Measurements from ENCODE around the gene C1orf115. TPM values are rescaled to one million over a fixed set of nuclear protein-coding genes. Genes with fewer than 3 reads are reported as not detected.
"Not testable (repeated sequence)": the region's sequence is repeated elsewhere in the genome, so short reads cannot be mapped to it uniquely, and the experiment has no call there.

The C1orf115 gene
- total RNA-seq, 1 donor from 2014 or later: not detected

DNA sequence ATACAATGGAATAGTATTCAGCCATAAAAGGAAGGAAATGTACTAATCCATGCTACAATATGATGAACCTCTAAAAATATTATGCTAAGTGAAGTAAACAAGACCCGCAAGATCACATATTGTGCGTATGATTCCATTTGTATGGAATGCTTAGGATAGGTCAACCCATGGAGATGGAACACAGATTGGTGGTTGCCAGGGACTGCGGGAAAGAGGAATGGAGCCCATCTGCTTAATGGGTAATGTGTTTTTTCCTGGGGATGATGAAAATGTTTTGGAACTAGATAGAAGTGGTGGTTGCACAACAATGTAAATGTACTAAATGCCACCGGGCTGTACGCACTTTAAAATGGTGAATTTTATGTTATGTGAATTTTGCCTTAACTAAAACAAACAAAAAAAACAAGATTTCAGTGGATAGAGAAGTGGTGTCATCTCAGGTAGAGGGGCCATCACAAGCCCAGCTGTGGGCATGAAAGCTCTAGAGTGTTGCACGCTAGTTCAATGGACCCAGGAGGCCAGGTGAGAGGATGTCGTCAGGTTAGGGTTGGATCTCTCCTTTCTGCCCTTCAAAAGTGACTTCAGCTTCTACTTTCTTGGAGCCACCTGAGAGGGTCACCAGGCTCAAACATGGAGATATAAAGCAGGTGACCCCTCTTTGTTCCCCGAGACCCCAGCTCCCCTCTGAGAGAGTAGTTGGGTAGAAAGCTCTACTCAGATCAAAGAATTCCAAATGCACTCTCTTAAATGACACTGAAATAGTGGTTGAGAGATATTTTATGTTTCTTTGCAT, 2.5 kb downstream of the C1orf115 start:
- DNase-seq (ENCODE audit: low read depth): no peak

DNA sequence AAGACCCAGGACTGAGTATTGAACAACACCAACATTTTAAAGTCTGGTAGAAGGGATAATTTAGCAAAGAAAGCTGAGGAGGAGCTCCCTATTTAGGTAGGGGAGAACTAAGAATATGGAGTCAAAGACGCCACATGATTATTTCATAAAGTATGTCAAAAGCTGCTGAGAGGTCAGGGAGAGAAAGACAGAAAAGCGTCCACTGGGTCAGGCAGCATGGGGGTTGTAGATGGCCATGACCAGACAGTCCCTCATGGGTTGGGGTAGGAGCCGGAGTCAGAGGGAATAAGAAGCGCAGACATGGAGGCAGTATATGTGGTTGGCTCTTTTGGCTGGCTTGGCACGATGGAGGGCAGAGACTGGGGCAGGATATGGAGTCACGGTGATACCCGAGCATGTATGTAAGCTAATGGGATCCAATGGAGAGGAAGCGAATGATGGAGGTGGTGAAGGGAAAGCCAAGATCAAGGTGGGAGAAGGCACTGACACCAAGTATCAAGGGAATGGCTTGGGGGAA, 4.8 kb downstream of the C1orf115 start:
- DNase-seq (ENCODE audit: low read depth): no peak

GRCh38 chr1:220695426-220695825, 5.3 kb downstream of the C1orf115 start:
- no peak for DNase-seq (ENCODE audit: low read depth)

DNA sequence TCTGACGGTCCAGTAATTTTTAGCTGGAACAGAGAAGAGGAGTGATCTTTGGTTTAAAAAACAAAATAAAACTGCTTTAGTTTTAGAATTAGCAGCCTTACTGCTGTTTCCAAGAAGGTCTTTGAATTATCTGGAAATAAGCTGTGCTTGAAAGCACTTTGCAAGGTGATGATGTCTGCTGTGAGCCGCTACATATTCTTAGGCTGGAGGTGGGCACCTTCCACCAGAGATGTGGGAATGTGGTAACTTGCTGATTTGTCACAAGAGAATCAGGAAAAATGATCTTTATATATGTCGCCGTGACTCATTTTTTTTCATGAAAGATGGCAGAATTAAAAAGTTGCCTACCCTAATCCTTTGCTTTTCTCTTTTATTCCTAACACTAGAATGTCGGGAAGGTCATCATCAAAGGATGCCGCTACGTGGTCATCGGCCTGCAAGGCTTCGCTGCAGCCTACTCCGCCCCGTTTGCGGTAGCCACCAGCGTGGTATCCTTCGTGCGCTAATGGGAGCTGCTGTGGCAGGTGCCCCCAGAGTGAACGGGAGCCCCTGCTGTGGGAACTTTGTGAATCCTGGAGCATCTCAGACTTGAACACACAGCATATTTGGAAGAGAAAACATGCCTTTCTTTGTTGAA, 6.2 kb downstream of the C1orf115 start:
- no peak for DNase-seq (ENCODE audit: low read depth)

GRCh38 chr1:220696863-220697231, 6.7 kb downstream of the C1orf115 start:
- DNase-seq (ENCODE audit: low read depth): peak; percentile 14

- no peak for DNase-seq (ENCODE audit: low read depth)
These were observed 7.2 kb downstream of the C1orf115 start for GRCh38 chr1:220697326-220697725.

GRCh38 chr1:220698607-220699016, 8.4 kb downstream of the C1orf115 start:
- DNase-seq (ENCODE audit: low read depth): no peak

GRCh38 chr1:220699044-220699443, 8.9 kb downstream of the C1orf115 start:
- DNase-seq (ENCODE audit: low read depth): no peak

- DNase-seq (ENCODE audit: low read depth): no peak
These were observed 10.5 kb downstream of the C1orf115 start for GRCh38 chr1:220700556-220701179.

- DNase-seq (ENCODE audit: low read depth): no peak
These were observed 11.8 kb downstream of the C1orf115 start for GRCh38 chr1:220701974-220702373.

DNA sequence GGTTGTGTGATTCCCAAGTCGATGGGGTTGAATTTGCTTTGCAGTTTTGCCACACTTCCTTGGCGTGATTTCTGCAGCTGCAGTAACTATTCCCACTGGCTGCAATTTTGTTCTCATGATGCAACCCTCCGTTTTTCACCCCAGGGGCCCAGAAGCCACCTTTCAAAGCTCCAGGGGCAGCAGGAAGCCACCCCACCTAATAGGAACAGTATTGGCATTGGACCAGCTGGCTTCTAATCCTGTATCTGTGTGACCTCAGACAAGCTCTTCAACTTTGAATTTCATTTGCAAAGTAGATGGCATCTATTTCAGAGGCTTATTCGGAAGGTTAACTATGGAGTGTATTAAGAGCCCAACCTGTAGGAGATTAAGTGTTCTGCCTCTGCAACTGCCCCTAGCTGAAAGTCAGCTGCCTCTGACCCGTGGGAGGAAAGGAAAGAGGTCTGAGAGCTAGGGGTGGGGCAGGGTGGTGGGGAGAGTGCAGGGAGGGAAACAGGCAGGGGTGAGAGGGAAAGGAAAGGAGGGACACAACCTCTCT, 12.6 kb downstream of the C1orf115 start:
- DNase-seq (ENCODE audit: low read depth): no peak

GRCh38 chr1:220703305-220703704, 13.1 kb downstream of the C1orf115 start:
- DNase-seq (ENCODE audit: low read depth): no peak

DNA sequence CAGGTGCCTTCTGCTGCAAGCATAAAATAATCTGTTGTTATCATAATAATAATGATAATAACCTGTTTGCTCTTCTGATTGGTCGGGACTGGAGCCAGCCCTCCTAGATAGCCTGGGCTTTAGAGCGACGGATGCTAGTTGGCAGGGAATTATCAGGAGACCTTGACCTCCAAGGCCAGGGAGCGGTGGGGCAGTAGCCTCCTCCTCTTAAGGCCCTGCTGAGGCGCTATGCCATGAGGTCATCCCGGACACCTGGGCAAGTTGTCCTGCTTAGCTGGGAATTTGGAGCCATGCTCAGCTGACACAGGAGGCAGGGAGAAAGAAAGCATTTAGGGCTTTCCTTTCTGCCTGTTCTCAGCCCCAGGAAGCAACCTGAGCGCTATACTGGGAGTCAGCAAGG, 15.6 kb downstream of the C1orf115 start:
- no peak for DNase-seq (ENCODE audit: low read depth)

GRCh38 chr1:220706480-220706879, 16.3 kb downstream of the C1orf115 start:
- DNase-seq (ENCODE audit: low read depth): no peak

DNA sequence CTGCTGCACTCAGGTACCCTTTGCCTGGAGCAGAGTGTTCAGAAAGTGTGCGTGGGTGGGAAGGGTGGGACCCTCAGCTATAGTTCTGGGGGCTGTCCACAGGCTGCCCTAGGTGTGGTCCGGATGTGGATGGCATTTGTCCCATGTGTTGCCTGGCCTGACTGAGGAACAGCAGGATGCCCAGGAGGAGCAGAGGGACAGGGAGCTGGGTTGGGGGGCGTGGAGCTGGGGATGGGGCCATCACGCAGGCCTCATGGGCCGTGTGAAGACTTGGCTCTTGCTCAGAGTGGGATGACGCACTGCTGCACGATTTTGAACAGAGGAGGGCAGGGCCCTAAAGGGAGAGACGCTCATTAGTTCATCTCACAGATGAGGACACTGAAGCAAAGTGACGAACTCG, 17.0 kb downstream of the C1orf115 start:
- no peak for DNase-seq (ENCODE audit: low read depth)

DNA sequence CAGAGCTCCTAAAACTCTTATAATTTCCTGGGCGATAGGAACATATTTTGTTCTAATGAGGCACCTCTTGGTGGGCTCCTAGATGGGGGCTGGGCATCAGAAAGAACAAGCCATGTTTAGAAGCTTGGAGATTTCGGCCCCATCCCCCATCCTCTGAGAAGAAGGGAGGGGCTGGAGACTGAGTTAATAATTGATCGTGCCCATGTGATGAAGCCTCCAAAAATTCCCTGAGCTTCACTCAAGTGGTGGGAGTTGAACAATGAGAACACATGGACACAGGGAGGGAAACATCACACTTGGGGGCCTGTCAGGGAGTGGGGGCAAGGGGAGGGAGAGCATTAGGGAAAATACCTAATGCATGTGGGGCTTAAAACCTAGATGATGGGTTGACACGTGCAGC, 18.1 kb downstream of the C1orf115 start:
- no peak for DNase-seq (ENCODE audit: low read depth)

DNA sequence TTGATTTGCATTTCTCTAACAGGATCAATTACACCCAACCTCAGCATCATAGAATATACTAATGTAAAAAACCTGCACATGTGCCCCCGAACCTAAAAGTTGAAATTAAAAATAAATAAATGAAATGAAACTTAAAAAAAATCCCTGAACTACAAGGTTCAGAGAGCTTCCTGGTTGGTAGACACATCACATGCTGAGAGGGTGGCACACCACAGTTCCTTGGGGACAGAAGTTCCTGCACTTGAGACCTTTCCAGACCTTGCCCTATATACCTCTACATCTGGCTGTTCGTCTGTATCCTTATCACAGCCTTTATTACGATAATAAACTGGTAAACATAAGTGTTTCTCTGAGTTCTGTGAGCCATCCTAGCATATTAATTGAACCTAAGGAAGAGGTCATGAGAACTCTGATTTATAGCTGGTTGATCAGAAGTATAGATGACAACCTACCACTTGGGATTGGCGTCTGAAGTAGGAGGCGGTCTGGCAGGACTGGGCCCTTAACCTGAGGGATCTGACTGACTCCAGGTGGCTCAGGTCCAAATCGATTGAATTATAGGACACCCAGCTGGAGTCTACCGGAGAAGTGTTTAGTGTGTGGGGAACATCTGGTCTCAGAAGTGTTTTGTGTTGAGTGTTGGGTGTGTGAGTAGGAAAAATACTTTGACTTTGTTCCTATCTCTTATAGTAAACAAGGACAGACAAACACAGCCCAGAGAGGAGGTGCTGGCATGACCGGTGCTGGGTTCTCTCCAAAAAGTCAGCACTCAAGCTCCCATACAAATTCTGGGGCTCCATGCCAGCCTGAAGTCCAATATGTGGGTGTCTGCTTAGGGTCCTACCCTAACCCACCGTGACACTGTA, 19.0 kb downstream of the C1orf115 start:
- DNase-seq (ENCODE audit: low read depth): no peak

GRCh38 chr1:220710333-220710732, 20.2 kb downstream of the C1orf115 start:
- no peak for DNase-seq (ENCODE audit: low read depth)

DNA sequence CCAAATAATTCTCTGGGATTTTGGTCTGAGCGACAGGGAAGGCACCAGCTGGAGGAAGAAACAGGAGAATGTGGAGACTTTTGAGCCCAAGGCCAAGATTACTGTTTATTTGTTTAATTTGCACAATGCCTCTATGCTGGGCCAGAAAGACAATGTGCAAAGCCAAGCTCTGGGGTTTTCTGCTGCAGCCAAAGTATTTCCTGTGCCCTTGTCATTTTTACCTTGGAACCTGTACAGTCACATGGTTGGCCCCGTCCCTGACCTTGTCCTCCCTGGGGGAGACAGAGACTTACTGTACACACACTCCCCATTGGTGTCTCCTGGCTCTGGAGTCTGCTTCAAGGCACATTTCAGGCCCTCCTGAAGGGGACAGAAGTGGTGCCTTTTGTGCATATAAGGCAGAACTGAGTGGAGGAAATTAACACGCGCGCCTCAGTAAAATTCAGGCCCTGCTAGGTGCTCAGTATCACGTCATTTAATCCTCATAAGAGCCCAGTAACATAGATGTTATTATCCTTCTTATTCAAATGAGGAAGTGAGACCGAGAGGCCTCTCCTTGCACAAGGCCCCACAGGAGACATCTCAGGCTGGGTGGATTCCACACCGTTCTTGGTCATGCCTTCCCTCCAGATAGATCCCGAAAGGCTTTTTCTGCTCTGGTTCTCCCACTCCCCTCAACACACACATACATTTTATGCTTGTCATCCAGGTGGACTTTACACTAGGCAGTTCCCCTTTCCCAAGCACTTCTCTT, 21.1 kb downstream of the C1orf115 start:
- DNase-seq (ENCODE audit: low read depth): no peak

DNA sequence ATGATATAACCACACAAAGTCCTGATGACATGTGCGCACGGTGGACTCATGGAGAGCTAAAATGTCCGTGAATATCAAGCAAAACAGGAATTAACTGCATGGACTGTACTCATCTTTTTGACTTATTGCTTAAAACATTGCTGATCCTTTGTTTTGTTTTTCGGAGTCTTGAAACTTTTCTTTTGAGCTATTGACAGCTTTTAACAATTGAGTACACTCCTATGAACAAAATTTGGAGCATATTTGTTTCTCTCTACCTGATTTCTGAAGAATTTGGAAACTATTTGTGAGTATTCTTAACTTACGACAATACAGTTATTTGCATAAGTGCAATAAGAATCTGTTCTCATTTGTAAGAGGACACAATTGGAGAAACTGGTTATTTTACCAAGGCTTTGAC, 25.8 kb downstream of the C1orf115 start:
- not testable (repeated sequence) for DNase-seq (ENCODE audit: low read depth)

All from myocyte (in vitro differentiated cells).